Activated CD4-positive, alpha-beta T cell treated with anti-CD3 and anti-CD28 coated beads, Interleukin-10, Interleukin-2, amounts not matched to agents 100 ng/mL and 50 ng/mL, durations not matched to agents 16 hours and 8 hours (primary cell): Measurements from ENCODE around the gene HSPG2.

Experiments
- DNase-seq: peaks from one replicate; pipeline ENCODE4 v3.0.0-alpha.2; 2020

The HSPG2 gene

DNA sequence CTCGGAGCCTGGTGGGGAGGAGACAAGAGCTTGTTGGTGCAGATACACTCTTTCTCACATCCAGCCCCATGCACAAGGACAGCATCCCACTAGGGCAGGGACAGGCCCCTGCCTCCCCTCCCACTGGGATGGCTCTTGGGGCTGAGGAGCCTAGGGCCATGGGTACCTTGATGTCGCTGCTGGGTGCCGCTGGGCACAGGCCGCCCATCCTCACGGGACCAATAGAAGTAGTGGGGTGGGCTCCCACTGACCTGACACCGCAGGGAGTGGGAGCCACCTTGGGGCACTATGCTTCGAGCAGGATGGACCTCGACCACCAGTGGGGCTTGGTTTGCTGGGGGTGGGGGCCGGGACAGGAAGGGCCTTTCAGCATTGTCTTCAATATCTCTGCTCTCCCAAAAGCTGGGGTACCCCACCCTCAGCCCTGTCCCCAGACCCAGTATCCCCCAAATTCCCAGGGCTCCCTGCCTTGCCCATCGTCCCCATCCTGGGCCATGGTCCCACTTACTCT lies 77.4 kb downstream of the HSPG2 start:
- DNase-seq = no peak

DNA sequence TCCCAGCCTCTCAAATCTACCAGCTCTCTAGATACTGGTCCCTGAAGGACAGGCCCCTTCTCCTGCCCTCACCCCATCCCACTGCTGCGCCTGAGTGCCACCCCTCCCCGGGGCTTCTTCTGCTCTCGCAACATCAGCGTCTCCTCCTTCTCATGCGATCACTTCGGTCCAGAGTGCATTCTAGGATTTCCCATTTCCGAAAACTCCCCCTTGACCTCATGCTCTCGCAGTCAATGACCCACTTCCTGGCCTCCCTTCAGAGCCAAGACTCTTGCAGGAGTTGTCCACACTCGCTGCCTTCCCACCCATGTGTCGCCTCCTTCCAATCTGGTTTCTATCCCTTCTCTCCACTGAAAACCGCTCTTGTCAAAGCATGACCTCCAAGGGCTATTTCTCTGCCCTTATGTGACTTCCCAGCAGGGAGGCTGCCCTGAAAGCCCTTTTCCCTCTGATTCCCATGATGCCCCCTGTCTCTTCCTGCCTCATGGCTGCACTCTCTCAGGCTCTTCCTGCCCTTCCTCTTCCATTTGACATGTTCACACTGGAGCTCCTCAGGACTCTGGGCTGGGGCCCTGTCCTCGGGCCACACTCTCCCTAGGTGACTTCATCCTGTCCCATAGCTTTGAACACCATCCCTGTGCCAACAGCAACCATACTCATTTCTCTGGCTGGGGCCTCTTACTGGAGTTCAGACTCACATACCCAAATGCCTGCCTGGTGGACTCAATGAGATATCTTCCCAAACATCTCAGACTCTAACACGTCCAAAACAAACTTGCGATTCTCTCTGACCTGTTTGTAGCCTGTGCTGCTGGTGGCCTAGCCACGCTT lies 79.1 kb downstream of the HSPG2 start:
- no peak for DNase-seq

DNA sequence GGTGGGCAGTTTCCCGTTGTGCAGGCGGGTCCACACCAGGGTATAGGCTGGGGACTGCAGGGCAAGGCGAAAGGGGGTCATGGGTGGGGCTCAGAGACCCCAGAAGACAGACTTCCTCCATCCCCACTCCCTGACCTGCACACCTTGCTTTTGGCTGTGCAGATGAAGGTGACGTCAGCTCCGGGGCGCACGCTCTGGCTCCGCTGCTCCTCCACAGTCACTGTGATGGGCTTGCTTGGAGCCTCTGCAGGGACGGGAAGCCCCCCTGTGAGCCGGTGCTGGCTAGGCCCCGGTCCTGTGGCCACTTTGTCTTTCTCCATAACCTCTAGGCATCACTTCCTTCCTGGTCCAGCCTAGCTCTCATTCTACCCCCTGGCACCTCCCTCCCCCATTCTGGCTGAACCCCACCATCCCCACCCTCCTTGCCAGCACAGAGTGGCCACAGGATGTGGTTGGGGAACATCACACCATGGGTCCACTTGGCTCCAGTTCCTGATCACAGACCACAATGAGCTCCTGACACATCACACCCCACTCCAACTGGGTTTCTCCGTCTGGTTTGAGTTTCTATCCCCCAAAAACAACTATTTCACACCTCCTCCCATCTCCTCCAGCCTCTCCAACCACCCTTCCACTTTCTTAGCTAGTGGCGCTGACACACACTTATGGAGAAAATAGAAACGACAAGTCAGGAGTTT lies 79.8 kb downstream of the HSPG2 start:
- DNase-seq = peak; percentile 10

DNA sequence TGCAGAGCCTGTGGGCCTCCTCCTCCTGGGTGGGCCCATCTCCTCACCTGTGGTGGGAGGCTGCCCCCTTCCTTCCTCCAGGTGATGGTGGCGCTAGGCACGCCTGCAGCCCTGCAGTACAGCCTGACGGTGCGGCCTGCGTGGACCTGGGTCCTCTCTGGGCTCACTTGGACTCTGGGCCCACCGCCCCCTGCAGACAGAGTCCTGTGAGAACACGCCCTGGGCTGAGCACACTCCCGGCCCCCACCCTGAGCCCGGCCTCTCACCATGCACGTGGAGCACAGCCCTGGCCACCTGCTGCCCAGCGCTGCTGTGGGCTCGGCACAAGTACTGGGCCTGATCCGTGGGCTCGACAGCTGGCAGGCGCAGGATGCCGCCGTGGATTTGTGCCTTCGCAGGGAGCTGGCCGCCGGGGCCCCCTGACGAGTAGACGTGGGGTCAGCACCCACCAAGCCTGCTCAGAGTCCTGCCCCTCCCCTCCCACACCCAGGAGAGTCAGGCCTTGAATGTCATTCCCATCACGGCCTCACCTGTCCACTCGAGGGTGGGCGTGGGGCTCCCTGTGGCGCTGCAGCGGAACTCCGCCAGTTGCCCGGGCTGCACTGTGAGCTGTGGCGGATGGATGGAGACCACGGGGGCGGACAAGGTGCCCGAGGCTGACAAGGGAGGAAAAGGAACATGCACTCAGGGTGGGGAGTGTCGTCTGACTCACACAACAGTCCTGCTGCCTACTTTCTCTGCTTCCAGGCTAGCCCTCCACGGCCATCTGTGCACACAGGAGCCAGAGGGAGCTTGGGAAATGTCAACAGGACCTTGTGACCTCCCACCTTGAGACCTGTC lies 81.6 kb downstream of the HSPG2 start:
- DNase-seq = no peak

DNA sequence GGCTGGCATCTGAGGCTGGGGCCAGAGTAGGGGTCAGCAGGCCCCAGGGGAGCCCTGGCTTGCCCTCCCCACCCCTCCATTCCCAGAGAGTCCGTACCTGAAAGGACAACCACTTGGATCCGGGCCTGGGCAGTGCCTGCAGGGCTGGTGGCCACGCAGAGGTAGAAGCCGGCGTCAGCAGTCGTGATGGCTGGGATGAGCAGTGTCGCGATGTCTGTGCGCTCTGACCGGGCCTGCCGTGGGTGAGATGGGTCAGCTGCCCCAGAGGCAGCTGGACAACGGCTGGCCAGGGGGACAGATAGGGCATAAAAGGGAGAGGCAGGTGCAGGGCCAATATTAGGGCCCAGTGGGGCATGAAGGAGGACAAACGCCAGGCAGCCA lies 82.4 kb downstream of the HSPG2 start:
- DNase-seq = no peak

DNA sequence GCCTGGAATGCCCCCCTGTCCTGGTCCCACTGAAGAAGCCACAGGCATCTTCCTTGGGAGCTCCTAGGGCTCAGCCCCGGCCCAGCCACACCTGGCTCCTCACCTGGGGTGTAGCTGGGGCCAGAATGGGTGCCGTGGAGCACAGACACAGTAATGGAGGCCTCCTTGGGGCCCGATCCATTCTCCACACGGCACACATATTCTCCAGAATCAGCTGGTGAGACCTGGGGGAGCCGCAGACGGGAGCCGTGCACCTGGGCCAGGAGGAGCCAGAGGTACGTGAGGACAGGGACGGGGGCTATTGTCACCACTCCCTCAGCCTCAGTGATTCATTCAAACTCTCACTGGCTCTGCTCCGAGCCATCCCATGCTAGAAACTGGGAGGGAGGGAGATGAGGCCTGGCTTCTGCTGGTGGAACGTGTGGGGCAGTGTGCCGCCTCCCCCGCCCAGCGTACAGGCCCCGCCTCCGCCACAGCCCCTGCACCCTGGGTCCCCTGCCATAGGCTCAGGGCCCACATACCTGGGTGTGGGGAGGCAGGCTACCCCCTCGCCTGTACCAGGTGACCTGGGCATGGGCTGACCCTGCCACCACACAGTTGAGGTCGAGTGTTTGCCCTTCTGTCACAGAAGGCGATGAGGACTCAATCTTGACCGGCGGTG lies 82.9 kb downstream of the HSPG2 start:
- DNase-seq = no peak

DNA sequence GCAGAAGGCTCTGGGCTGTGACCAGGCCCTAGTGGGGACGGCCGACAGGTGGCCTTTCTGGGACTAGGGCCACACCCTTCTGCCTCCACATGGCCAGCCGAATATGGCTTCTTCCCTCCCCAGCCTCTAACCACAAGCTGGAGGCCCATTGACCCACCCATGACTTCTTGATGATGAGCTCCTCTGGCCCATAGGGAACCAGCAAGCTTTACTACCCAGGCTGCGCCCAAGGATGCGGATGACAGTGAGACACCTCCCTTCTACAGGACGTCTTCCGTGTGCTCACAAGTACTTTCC lies 84.0 kb downstream of the HSPG2 start:
- no peak for DNase-seq

DNA sequence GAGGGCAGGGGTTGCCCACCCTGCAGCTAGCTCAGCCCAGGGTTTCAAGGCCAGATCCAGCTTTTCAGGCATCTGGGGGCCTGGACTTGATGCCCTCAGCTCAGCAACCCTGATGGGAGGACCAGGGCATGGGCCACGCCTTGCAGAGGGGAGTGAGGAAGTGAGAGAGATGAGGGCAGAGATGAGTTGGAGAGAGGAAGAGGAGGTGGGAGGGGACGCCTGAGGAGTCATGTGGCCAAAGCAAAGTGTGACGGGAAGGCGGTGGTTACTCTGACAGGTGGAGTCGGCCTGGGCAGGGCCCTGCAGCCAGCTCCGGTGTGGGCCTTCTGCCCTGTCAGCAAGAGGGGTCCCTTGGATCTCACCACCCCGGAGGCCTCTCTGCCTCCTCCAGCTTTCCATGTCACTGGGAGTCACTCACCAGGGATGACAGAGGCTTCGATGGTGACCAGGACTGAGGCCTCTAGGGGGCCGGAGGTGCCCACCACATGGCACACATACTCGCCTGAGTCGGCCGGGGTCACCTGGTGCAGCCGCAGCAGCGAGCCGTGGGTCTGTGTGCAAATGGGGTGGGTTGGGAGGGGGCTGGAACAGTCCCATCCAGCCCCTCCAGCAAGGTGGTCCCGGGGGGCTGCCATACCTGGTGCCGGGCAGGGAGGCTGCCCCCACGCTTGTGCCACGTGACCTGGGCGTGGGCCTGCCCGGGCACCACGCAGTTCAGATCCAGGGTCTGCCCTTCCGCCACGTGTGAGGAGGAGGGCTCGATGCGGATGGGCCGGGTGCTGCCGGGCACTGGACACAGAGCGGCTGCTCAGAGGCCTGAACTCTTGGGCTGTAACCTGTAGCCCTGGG lies 84.6 kb downstream of the HSPG2 start:
- DNase-seq = peak; percentile 41

DNA sequence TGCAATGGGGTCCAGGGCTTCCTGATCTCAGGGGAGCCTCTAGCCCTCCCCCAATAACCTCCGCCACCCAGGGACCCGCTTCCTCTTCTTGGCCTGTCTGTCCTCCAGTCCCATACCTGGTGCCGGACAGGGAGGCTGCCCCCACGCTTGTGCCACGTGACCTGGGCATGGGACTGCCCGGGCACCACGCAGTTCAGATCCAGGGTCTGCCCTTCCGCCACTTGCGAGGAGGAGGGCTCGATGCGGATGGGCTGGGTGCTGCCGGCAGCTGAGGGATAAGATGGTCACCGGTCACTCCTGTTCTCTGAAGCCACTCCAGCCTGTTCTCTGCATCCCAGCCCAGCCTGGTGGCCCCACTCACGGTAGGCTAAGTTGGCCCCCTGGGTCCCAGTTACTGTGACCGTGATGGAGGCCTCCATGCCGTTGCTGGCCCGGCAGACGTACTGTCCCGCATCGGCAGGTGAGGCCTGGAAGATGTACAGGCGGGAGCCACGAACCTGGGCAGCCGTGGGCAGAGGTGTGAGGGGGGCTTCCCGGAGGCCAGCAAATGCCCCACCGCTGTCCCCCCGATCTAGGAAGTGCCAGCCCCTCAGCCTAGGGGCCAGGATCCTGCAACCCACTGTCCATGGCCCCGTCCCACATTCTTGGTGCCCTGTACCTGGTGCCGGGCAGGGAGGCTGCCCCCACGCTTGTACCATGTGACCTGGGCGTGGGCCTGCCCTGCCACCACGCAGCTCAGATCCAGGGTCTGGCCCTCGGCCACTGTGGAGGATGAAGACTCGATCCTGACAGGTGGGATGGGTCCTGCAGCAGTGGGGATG lies 85.5 kb downstream of the HSPG2 start:
- no peak for DNase-seq

DNA sequence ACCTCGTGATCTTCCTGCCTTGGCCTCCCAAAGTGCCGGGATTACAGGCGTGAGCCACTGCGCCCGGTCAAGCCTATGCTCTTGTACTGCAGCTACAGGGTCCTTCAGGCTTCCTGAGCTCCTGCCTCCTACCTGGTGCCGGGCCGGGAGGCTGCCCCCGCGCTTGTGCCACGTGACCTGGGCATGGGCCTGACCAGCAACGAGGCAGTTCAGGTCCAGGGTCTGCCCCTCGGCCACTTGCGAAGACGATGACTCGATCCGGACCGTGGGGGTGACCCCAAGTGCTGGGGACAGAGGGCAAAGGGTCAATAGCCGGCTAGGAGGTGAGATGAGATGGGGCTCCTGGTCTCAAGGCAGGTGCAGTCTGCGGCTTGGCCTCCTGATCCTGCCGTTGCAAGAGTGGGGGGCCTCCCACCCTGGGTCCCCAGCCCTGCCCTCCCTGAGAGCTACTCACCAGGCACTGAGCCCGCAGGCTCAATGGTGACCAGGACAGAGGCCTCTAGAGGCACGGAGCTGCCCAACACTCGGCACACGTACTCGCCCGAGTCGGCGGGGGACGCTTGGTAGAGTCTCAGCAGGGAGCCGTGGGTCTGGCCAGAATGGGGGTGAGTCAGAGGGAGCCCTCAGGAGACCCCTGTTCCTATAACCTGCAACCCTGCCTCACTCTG lies 87.1 kb downstream of the HSPG2 start:
- DNase-seq = no peak

DNA sequence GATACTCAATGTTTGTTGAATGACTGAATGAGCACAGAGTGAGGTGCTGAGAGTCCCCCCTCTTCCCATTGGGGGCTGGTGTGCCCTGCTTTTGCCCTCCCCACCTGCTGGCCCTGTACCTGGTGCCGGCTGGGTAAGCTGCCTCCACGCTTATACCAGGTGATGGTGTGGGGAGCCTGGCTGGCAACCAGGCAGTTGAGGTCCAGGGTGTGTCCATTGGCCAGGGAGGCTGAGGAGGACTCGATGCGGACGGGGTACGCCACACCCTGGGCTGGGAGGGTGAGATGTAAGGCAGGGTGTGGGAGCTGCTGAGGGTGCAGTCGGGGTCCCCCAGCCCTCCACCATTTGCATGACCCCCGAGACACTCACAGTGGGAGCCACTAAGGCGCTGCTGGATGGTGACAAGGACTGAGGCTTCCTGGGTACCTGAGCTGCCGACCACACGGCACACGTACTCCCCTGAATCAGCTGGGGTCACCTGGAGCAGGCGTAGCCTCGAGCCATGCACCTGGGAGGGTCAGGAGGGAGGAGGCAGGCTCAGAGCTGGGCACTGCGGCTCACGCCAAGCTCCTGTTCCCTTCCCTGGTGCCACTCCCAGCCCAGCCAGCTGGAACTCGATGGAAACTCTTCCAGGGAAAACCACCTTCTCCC lies 88.5 kb downstream of the HSPG2 start:
- no peak for DNase-seq

DNA sequence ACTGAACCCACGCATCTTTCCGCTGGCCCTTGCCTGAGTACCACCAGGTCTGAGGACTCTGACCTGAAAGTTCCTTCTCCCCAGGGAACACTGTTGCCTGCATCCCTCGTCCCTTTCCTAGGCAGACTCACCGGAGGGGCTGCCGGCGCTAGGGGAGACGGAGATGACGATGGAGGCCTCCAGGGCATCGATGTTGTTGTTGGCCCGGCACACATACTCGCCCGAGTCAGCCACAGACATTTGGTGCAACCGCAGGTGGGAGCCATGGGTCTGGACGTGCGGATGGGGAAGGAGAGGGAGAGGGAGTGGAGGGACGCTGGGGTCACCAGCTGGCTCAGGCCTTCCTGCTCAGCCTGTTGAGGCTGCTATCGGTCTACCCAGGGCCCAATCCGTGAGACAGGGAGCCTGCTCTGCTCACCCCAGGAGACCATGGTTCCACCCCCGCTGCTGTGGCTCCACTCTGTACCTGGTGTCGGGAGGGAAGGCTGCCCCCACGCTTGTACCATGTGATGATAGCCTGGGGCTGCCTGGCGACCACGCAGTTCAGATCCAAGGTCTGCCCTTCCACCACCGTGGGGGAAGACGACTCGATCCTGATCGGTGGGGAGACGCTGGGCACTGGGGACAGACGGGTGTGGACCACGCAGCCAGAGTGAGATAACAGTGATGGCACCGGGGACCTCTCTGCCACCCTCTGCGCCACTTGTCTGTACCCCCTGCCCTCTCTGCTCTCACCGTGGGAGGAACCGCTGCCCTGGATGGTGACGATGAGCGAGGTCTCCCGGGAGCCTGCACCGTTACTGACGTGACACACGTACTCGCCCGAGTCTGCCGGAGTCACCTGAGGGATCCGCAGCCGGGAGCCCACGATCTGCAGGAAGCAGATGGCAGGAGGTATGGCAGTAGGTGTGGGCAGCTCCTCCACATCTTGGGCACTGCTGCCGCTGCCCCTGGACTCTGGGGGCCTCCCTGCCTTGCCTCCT lies 89.6 kb downstream of the HSPG2 start:
- DNase-seq = no peak

DNA sequence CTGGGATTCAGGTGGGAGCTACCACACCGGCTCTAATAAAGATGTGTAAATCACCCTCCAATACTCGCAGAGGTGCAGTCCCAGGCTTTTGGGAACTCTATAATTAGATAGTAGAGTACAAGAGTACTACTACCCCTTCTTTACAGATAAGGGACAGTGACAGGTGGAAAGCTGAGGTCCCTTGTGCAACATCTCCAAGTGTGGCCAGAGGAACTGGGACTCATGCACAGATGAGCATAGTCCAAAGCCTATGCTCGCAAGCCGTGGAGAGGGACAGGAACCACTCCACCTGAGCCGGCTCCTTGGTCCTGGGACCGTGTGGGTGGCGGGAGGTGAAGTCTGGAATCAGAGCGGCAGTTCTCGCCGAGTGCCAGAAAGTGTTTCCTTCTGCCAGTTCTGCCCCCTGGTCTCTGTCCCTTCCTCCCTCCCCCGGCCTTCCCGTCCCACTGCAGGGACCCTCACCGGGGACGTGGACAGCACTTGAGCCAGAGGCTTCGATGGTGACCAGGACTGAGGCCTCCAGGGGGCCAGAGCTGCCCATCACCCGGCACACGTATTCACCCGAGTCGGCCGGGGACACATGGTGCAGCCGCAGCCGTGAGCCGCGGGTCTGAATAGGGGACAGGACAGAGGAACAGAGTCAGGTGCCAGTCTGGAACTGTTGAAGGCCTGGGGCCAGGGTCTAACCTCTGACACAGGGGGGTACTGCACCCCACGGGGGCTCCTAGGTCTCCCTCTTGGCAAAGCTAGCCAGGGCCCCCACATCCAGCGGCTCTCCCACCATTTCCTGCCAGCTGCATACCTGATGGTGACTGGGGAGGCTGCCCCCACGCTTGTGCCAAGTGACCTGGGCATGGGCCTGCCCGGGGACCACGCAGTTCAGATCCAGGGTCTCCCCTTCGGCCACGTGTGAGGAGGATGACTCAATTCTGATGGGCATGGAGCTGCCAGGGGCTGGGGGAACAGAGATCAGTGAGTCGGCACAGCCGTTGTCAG lies 91.2 kb downstream of the HSPG2 start:
- no peak for DNase-seq

DNA sequence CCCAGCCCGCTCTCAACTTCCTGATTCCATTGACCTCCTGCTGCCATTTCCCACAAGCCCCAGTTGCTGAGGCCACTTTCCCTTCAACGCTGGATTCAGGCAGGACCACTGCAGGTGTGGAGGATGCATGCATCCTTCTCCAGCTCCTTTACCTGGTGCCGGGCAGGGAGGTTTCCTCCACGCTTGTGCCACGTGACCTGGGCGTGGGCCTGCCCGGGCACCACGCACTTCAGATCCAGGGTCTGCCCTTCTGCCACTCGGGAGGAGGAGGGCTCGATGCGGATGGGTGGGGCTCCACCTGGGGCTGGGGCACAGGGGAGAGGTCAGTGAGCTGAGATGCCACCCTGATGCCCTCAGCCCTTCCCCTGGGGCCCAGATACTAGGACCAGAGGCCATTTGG lies 93.1 kb downstream of the HSPG2 start:
- no peak for DNase-seq

DNA sequence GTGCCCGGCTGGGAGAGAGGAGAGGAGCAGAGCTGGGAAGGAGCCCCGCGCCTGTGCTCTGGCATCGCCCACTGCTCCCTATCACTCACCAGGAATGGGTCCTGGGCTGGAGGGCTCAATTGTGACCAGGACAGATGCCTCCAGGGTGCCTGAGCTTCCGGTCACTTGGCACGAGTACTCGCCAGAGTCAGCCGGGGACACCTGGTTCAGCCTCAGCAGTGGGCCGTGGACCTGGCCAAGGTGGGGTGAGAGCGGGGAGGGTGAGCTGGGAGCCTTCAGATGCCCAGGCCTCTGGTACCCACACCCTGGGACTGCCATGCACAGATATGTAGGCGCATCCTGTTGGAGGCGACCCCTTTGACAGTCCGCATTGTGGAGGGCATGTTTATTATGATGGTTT lies 93.9 kb downstream of the HSPG2 start:
- DNase-seq = no peak

DNA sequence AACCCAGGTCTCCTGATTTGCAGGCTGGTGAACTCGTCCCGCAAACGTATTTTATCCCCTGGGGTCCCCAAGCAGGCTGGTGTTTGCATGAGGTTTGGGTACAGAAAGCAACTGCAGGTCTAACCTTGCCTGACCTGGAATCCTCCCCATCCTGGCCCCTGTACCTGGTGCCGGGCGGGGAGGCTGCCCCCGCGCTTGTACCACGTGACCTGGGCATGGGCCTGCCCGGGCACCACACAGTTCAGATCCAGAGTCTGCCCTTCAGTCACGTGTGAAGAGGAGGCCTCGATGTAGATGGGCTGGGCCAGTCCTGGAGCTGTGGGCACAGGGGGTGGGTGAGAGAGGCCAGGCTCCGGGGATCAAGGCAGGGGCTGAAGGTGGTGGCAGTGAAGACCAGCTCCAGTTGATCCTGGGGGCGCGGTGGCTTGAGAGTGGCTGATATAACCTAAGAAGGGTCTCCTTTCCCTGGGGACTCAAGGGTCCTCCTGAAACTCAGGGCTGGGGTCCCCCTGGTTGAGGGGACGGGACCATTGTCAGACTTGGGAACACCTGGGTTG lies 94.4 kb downstream of the HSPG2 start:
- DNase-seq = no peak

DNA sequence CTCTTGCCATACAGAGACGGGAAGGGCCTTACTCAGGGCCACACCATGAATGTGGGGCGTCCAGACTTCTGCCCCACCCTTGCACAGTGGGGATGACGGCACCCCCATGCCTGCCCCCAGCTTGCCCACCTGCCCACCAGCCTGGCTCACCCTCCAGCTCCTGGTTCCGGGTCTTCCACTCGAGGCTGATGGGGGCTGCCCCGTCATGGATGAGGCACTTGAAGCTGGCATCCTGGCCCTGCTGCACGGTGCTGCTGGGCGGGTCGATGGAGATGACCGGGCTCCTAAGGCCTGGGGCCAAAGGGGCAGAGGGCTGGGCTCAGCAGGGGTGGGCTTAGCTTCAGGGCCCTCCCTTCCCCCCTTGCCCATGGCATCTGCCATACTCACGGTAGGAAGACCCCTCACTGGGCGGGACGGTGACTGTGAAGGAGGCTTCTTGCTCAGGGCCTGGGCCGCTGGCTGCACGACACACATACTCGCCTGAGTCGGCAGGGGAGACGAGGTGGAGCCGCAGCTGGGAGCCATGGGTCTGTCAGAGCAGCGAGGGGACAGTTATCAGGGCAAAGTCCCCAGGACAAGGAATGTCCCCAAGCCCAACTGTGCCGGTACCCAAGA lies 95.2 kb downstream of the HSPG2 start:
- no peak for DNase-seq
